Measurements from ENCODE around the gene FGF11. TPM values are rescaled to one million over a fixed set of nuclear protein-coding genes. Genes with fewer than 3 reads are reported as not detected.

Gene FGF11
- total RNA-seq, 2 donors from 2014 or later = 4.0 to 8.8 TPM

DNA sequence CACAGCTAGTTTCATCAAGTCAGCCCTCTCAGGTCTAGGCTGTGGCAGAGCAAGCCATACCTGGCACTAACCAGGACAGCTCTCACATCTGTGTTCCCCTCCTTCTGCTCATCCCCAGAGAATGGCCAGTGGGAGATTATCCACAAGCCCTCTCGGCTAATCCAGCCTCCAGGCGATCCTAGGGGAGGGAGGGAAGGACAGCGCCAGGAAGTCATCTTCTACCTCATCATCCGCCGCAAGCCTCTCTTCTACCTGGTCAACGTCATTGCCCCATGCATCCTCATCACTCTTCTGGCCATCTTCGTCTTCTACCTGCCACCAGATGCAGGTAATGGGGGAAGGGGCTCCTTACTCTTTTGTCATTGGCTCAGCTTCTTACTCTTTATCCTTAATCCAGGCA, 9.1 kb downstream of the FGF11 start:
- no peak for DNase-seq
- H3K27ac Mint-ChIP-seq = no peak overlapping the region
- H3K27me3 ChIP-seq (ENCODE audit: control insufficient read depth, insufficient read depth, low read length, poor library complexity, severe bottlenecking) = no peaks in the 10 kb centered on the region
- no peaks in the 10 kb centered on the region for H3K9me3 Mint-ChIP-seq
- no peak overlapping the region for H3K4me3 Mint-ChIP-seq
- H3K4me3 ChIP-seq (ENCODE audit: low read length) = no peak overlapping the region
- no peaks in the 10 kb centered on the region for H3K4me1 ChIP-seq (ENCODE audit: control insufficient read depth, insufficient read depth, low read length)
- H3K27ac ChIP-seq (ENCODE audit: low read depth, low read length) = no peak overlapping the region
- H3K27me3 Mint-ChIP-seq (ENCODE audit: insufficient read depth) = peaks cover 36% of the 10 kb centered on the region
- 92 to 100% methylated on average over 2 to 7 of the region's 7 CpGs for WGBS, 2 experiments (ENCODE audit: insufficient coverage in 1 of 2, insufficient read length in 1 of 2)
- peaks cover 2% of the 10 kb centered on the region for H3K36me3 Mint-ChIP-seq (ENCODE audit: low read depth)
- TF ChIP-seq, protein P1, sequence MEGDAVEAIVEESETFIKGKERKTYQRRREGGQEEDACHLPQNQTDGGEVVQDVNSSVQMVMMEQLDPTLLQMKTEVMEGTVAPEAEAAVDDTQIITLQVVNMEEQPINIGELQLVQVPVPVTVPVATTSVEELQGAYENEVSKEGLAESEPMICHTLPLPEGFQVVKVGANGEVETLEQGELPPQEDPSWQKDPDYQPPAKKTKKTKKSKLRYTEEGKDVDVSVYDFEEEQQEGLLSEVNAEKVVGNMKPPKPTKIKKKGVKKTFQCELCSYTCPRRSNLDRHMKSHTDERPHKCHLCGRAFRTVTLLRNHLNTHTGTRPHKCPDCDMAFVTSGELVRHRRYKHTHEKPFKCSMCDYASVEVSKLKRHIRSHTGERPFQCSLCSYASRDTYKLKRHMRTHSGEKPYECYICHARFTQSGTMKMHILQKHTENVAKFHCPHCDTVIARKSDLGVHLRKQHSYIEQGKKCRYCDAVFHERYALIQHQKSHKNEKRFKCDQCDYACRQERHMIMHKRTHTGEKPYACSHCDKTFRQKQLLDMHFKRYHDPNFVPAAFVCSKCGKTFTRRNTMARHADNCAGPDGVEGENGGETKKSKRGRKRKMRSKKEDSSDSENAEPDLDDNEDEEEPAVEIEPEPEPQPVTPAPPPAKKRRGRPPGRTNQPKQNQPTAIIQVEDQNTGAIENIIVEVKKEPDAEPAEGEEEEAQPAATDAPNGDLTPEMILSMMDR (conservative IDR thresholded peaks at IDR 0.05) = no peak
- peaks cover 6% of the 10 kb centered on the region for H3K4me1 Mint-ChIP-seq
- H3K9me3 ChIP-seq (ENCODE audit: control insufficient read depth, low read length) = no peaks in the 10 kb centered on the region
- no peak overlapping the region for H3K9ac ChIP-seq (ENCODE audit: extremely low read depth, low read length, poor library complexity, severe bottlenecking)
- H3K36me3 ChIP-seq (ENCODE audit: control insufficient read depth, insufficient read depth, low read length) = no peaks in the 10 kb centered on the region

DNA sequence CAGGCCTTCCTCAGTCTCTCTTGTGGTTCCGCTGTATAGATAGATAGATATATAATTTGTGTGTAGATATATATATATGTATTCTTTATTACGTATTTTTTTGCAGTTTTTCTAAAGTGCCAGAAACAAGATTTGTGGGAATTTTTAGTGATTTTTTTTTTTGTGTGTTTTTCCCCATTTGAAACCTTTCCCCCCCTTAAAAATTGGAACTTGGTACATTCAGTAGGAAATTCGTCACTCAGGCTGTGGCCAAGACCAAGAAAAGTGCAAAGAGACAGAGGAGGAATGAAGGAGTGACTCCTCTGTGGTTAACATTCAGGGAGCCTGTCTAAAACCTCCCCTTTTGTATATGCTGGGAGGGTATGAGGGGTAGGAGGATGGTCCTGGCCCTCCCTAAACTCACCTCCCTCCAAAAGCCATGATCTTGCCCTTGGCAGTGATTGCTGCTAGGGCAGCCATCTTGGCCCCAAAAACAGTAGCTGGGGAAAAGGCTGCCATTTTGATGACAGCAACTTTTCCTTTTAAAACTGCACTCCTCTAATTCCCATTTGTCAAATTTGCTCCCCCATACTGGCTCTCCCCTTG, 20.7 kb downstream of the FGF11 start:
- Histone ChIP-seq H3K27ac (ENCODE audit: low read depth, low read length) (no peak overlapping the region), H3K4me1 (ENCODE audit: control insufficient read depth, insufficient read depth, low read length) (no peaks in the 10 kb centered on the region), H3K9me3 (ENCODE audit: control insufficient read depth, low read length) (no peaks in the 10 kb centered on the region), H3K4me3 (ENCODE audit: low read length) (no peak overlapping the region), H3K36me3 (ENCODE audit: control insufficient read depth, insufficient read depth, low read length) (no peaks in the 10 kb centered on the region), H3K27me3 (ENCODE audit: control insufficient read depth, insufficient read depth, low read length, poor library complexity, severe bottlenecking) (no peaks in the 10 kb centered on the region), H3K9ac (ENCODE audit: extremely low read depth, low read length, poor library complexity, severe bottlenecking) (no peak overlapping the region)
- no peak overlapping the region for H3K4me3 Mint-ChIP-seq
- TF ChIP-seq, protein P1 (conservative IDR thresholded peaks at IDR 0.05) = no peak
- no peaks in the 10 kb centered on the region for H3K27me3 Mint-ChIP-seq (ENCODE audit: insufficient read depth)
- no peak overlapping the region for H3K27ac Mint-ChIP-seq
- peaks cover 12% of the 10 kb centered on the region for H3K36me3 Mint-ChIP-seq (ENCODE audit: low read depth)
- 76% methylated on average over 1 of the region's 3 CpGs; no CpG with 5 or more reads in 1 of the 2 experiments for WGBS, 2 experiments (ENCODE audit: insufficient coverage in 1 of 2, insufficient read length in 1 of 2)
- no peaks in the 10 kb centered on the region for H3K9me3 Mint-ChIP-seq
- peaks cover 3% of the 10 kb centered on the region for H3K4me1 Mint-ChIP-seq
- DNase-seq = no peak

DNA sequence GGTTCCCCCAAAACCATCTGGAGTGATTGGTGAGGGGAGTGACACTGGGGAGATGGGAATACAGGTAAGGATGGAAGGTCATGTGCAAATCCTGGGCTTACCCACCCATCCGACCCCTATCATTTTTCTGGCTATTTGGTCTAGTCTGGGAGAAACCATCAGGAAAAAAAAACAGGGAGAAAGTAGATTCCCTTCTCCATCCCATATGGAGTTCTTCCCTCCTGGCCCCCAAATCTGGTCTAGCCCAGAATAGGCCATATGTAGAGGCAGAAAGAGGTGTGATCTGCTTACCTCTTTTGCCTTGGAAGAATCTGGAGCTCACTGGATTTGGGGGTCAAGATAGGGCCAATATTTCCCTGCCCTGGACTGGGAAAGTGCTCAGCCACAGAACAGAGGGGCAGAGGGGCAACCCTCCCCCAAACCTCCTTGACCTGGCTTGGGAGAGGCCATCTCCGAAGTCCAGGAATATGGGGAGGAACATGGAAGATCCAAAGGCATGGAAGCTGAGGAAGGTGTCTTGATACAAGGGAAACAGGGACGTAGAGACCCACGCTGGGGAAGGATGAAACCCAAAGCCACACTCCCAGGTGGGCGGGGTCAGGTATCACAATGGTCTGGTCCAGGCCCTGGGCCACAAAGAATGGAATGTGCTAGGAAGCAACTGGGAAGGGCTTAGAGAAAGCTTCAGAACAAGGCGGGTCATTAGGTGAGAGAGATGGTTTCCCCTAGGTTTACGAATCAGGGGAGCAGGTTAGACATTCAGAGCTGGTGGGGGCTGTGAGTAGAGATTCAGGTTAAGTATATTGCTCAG, 21.7 kb downstream of the FGF11 start:
- TF ChIP-seq, protein P1 (conservative IDR thresholded peaks at IDR 0.05) = no peak
- peaks cover 16% of the 10 kb centered on the region for H3K36me3 Mint-ChIP-seq (ENCODE audit: low read depth)
- no peaks in the 10 kb centered on the region for H3K27me3 Mint-ChIP-seq (ENCODE audit: insufficient read depth)
- DNase-seq = peak; percentile 83
- H3K4me3 Mint-ChIP-seq = no peak overlapping the region
- H3K27ac Mint-ChIP-seq = no peak overlapping the region
- H3K27me3 ChIP-seq (ENCODE audit: control insufficient read depth, insufficient read depth, low read length, poor library complexity, severe bottlenecking) = no peaks in the 10 kb centered on the region
- no peaks in the 10 kb centered on the region for H3K36me3 ChIP-seq (ENCODE audit: control insufficient read depth, insufficient read depth, low read length)
- no peaks in the 10 kb centered on the region for H3K4me1 ChIP-seq (ENCODE audit: control insufficient read depth, insufficient read depth, low read length)
- peaks cover 3% of the 10 kb centered on the region for H3K4me1 Mint-ChIP-seq
- no peak overlapping the region for H3K9ac ChIP-seq (ENCODE audit: extremely low read depth, low read length, poor library complexity, severe bottlenecking)
- H3K9me3 Mint-ChIP-seq = no peaks in the 10 kb centered on the region
- H3K9me3 ChIP-seq (ENCODE audit: control insufficient read depth, low read length) = no peaks in the 10 kb centered on the region
- no peak overlapping the region for H3K27ac ChIP-seq (ENCODE audit: low read depth, low read length)
- whole genome bisulfite sequencing, 2 experiments (ENCODE audit: insufficient coverage in 1 of 2, insufficient read length in 1 of 2) = 86 to 90% methylated on average over 5 to 7 of the region's 7 CpGs
- H3K4me3 ChIP-seq (ENCODE audit: low read length) = no peak overlapping the region

Data from endodermal cell (in vitro differentiated cells).